ENCODE results near the gene EBF4.
"Not testable (repeated sequence)": the region's sequence is repeated elsewhere in the genome, so short reads cannot be mapped to it uniquely, and the experiment has no call there.

EBF4 gene

GRCh38 chr20:2672446-2672845 lies 20.1 kb upstream of the EBF4 start:
- no peak for DNase-seq

GRCh38 chr20:2673453-2673852 lies 19.1 kb upstream of the EBF4 start:
- no peak for DNase-seq

- DNase-seq: no peak
These were observed 12.5 kb upstream of the EBF4 start for GRCh38 chr20:2680046-2680445.

DNA sequence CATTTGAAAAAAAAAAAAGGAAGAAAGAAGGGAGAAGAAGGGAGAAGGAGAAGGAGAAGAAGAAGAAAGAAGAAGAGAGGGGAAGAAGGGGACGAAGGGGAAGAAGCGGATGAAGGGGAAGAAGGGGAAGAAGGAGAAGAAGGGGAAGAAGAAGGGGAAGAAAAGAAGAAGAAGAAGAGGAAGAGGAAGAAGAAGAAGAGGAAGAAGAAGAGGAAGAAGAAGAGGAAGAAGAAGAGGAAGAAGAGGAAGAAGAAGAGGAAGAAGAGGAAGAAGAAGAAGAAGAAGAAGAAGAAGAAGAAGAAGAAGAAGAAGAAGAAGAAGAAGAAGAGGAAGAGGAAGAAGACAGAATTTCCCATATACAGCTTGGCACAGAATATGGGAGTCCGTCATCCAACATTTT lies 10.5 kb upstream of the EBF4 start:
- not testable (repeated sequence) for DNase-seq

DNA sequence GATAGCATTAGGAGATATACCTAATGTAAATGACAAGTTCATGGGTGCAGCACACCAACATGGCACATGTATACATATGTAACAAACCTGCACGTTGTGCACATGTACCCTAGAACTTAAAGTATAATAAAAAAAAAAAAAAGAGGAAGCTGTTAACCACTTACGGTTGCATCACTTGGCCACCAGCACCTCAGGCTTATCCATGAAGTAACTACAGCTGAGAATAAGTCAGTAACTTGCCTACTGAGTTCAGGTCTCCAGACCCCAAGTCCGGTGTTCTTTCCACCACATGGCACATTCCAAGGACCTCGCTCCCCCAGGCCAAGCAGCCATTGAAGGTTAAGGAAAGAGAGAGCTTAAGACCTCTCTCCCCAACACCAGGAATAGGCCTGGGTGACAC lies 7.8 kb upstream of the EBF4 start:
- DNase-seq: not testable (repeated sequence)

- no peak for DNase-seq
These were observed 5.1 kb upstream of the EBF4 start for GRCh38 chr20:2687514-2687913.

- DNase-seq: no peak
These were observed 4.5 kb upstream of the EBF4 start for GRCh38 chr20:2688041-2688591.

DNA sequence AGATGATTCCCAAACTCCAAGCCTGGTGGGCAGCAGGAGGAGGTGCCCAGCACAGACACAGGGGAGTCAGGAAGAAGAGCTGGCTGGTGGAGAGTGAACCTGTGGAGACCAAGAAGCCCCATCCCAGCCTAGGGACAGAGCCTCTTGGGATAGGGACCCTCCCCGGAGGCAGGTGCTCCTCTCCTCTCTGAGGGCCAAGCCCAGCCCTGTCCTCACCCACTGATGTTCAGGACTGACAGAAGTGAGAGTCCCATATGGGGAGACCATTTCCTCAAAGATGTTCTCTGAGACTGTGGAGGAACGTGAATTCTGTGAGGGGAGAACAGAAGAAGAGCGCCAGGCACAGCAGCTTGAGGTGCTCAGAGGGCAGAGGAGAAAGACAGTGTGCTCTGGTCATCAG lies 2.4 kb upstream of the EBF4 start:
- DNase-seq: no peak

GRCh38 chr20:2690718-2691117 lies 1.9 kb upstream of the EBF4 start:
- no peak for DNase-seq

- no peak for DNase-seq
These were observed 1.5 kb upstream of the EBF4 start for GRCh38 chr20:2691127-2691526.

- no peak for DNase-seq
These were observed 931 bp upstream of the EBF4 start for GRCh38 chr20:2691663-2692035.

DNA sequence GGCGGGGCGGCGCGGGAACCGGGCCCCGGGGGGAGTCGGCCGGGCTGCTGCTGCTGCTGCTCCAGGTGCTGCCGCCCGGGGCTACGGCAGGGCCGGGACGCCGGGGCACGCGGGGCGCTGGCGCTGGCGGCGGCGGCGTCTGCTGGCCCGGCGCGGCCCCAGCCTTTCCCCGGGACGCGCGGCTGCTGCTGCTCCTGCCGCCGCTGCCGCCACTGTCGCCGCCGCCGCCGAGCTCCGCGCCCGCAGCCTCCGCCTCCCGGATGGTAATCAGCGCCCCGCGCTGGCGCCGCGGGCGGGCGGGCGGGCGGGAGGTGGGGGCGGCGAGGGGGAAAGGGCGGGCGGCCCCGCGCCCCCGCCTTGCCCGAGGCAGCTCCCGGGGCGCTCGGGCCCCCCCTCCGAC lies 306 bp downstream of the EBF4 start:
- DNase-seq: no peak

- peak; percentile 46 for DNase-seq
These were observed 867 bp downstream of the EBF4 start for GRCh38 chr20:2693286-2694007.

DNA sequence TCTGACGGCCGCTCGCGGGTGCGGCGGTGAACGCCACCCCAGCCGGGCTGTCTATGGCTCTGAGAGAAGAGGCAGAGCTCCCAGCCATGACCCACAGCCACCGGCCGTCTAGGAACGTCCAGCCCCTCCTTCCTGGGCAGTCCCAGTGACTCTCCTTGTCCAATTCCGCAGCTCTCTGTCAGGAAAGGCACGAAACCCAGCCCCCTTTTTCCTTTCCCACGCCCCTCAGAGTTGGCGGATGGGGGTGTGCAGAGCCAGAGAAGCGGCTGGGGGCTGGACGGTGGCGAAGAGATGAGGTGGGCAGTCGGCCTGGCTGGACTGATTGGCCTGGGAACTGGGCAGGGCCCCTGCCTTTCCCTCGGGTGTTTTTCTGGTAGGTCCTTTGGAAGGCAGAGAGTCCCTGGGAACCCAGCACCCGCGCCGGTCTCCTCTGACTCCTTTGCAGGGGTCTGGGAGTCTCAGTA lies 1.5 kb downstream of the EBF4 start:
- no peak for DNase-seq

GRCh38 chr20:2694519-2694918 lies 1.9 kb downstream of the EBF4 start:
- no peak for DNase-seq

- DNase-seq: no peak
These were observed 2.8 kb downstream of the EBF4 start for GRCh38 chr20:2695206-2695983.

GRCh38 chr20:2695984-2696525 lies 3.5 kb downstream of the EBF4 start:
- not testable (repeated sequence) for DNase-seq

DNA sequence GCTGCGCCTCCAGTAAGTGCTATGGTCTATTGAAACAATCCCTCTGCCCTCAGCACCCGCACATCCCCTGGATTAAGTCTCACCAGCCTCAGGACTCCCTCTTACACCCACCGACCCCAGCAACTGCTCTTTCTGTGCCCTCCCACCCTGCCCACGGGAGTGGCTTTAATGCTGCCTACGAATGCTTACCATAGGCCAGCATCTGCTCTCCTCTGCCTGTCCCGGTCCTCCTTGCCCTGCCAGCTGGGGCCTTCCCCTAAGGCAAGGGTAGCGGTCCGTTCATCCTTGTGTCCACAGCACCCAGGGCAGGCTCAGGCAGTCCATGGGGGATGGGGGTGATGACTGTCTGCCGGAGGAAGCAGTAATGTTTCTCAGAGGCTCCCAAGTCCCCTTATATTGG lies 4.1 kb downstream of the EBF4 start:
- no peak for DNase-seq

- DNase-seq: no peak
These were observed 5.2 kb downstream of the EBF4 start for GRCh38 chr20:2697768-2698167.

DNA sequence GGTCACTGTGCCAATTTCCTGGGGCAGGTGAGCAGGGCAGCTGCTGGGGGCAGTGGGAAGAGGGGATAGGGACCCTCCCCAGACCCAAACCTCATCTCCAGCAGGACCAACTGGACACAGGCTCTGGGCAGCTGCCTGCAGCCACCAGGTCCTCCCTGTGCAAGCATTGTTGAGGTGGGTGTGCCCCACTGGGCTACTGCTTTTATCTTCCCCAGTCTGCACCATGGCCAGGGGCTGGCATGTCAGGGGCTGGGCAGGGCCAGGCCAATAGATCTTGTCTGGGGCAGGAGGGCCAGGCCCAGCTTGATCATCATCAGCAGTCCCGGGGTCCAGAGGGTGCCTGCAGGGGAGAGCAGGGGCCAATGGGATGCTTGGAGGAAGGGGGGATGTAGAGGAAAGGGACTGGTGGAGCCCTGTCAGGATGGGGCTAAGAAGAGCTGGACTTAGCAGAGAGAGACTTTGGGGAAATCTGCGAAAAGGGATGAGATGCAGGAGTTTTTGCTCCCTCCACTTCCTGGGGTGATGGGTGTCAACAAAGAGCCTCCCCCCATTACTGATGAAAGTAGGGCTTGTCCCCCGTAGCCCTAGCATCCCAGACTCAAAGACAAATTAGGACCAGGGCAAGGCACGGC lies 5.7 kb downstream of the EBF4 start:
- DNase-seq: no peak

- DNase-seq: no peak
These were observed 6.3 kb downstream of the EBF4 start for GRCh38 chr20:2698912-2699311.

- DNase-seq: no peak
These were observed 7.3 kb downstream of the EBF4 start for GRCh38 chr20:2699775-2700413.
